HCT116 (cell line): ENCODE measurements around the gene GARNL3.

Experiments
- CEBPB ChIP-seq: IDR thresholded peaks from 2 replicates; pipeline ENCODE4 v1.6.1; 2012; ENCODE audit warnings: low read depth
- EZH2 ChIP-seq: fragments of 200-600 bp; sonication (generic); IDR thresholded peaks from 2 replicates; pipeline ENCODE4 v1.6.1; 2017; ENCODE audit warnings: antibody characterized with exemption, mixed run types
- EZH2phosphoT487 ChIP-seq: fragments of 200-600 bp; IDR thresholded peaks from 2 replicates; pipeline ENCODE4 v1.6.1; 2018; ENCODE audit warnings: antibody characterized with exemption, borderline replicate concordance
- FOSL1 ChIP-seq: IDR thresholded peaks from 2 replicates; pipeline ENCODE4 v1.6.1; 2012; ENCODE audit warnings: low read depth
- POLR2A ChIP-seq: IDR thresholded peaks from 2 replicates; pipeline ENCODE4 v1.7.0; 2011; ENCODE audit warnings: borderline replicate concordance; ENCODE audit not compliant: insufficient read depth, insufficient read length; ENCODE audit errors: extremely low read depth
- POLR2AphosphoS5 ChIP-seq: IDR thresholded peaks from 2 replicates; pipeline ENCODE4 v1.6.1; 2011; ENCODE audit warnings: mild to moderate bottlenecking, low read depth, low read length, moderate library complexity
- TF ChIP-seq, protein P1 (sequence below), 3 experiments: fragments of 200-600 bp in 1 of 3; sonication (generic) in 1 of 3; IDR thresholded peaks in 2 of 3; conservative IDR thresholded peaks in 1 of 3; 2 replicates each; pipeline ENCODE4 v1.5.1; 2012 to 2017; ENCODE audit warnings: low read depth in 2 of 3, low read length in 2 of 3, antibody characterized with exemption in 1 of 3, borderline replicate concordance in 1 of 3, control low read depth in 1 of 3, mild to moderate bottlenecking in 1 of 3, mixed read lengths in 1 of 3, mixed run types in 1 of 3, moderate library complexity in 1 of 3; ENCODE audit not compliant: insufficient read depth in 1 of 3
- TF ChIP-seq, protein P2 (sequence below): IDR thresholded peaks from 2 replicates; pipeline ENCODE4 v1.6.1; 2012

- no peak for TF ChIP-seq CEBPB
- TF ChIP-seq, protein P1, sequence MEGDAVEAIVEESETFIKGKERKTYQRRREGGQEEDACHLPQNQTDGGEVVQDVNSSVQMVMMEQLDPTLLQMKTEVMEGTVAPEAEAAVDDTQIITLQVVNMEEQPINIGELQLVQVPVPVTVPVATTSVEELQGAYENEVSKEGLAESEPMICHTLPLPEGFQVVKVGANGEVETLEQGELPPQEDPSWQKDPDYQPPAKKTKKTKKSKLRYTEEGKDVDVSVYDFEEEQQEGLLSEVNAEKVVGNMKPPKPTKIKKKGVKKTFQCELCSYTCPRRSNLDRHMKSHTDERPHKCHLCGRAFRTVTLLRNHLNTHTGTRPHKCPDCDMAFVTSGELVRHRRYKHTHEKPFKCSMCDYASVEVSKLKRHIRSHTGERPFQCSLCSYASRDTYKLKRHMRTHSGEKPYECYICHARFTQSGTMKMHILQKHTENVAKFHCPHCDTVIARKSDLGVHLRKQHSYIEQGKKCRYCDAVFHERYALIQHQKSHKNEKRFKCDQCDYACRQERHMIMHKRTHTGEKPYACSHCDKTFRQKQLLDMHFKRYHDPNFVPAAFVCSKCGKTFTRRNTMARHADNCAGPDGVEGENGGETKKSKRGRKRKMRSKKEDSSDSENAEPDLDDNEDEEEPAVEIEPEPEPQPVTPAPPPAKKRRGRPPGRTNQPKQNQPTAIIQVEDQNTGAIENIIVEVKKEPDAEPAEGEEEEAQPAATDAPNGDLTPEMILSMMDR (IDR thresholded peaks at IDR 0.05 in 2 of 3, conservative IDR thresholded peaks at IDR 0.05 in 1 of 3; ENCODE audit: borderline replicate concordance in 1 of 3, insufficient read depth in 1 of 3, low read depth in 2 of 3, low read length in 2 of 3): no peak
- TF ChIP-seq FOSL1: no peak
- no peak for TF ChIP-seq POLR2A
- TF ChIP-seq, protein P2, sequence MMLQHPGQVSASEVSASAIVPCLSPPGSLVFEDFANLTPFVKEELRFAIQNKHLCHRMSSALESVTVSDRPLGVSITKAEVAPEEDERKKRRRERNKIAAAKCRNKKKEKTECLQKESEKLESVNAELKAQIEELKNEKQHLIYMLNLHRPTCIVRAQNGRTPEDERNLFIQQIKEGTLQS: no peak
- no peak for TF ChIP-seq POLR2AphosphoS5
- TF ChIP-seq EZH2phosphoT487: no peak
- TF ChIP-seq EZH2: no peak
Observed at GRCh38 chr9:127330501-127330900, 65.9 kb downstream of the GARNL3 start.
